H1 (cell line): ENCODE results near the gene LRRFIP1. TPM values are rescaled to one million over a fixed set of nuclear protein-coding genes. Genes with fewer than 3 reads are reported as not detected.

Source experiments
- CTCF ChIA-PET: fragments of 300-600 bp; sonication (Branson Sonifier 250); formaldehyde crosslinking; loops from one replicate; lab custom pipeline; 2021; ENCODE audit not compliant: partially characterized antibody; lab: Charles Lee
- POLR2A ChIA-PET: fragments of 300-600 bp; sonication (Branson Sonifier 250); formaldehyde crosslinking; loops from one replicate; lab custom pipeline; 2021; ENCODE audit warnings: inconsistent platforms; ENCODE audit not compliant: partially characterized antibody; lab: Charles Lee
- DNase-seq, 2 experiments: peaks; one replicate each; pipeline versions ENCODE4 v3.0.0 to v3.0.0-alpha.2; 2010 to 2022; ENCODE audit warnings: low spot score in 2 of 2, low read depth in 1 of 2, mixed read lengths in 1 of 2
- FAIRE-seq: peaks from 2 replicates; lab custom pipeline; 2011; peaks lifted over from hg19 to GRCh38; lab: Jason Lieb, UNC
- H2AFZ ChIP-seq: 2 replicates; pipeline ENCODE4 v1.8.1; 2012; ENCODE audit warnings: low read length, inconsistent platforms
- H2AK5ac ChIP-seq: 2 replicates; pipeline ENCODE4 v1.6.1; 2013; ENCODE audit warnings: low read depth, low read length
- H2BK120ac ChIP-seq: replicated peaks from 2 replicates; pipeline ENCODE3; 2013; ENCODE audit warnings: low read depth, low read length, inconsistent platforms
- H2BK12ac ChIP-seq: 2 replicates; pipeline ENCODE4 v1.6.1; 2013; ENCODE audit warnings: low read depth, low read length
- H2BK15ac ChIP-seq: 2 replicates; pipeline ENCODE4 v1.6.1; 2013; ENCODE audit warnings: low read length
- H2BK20ac ChIP-seq: 2 replicates; pipeline ENCODE4 v1.6.1; 2013; ENCODE audit warnings: low read length
- H2BK5ac ChIP-seq: 2 replicates; pipeline ENCODE4 v1.6.1; 2013; ENCODE audit warnings: low read depth, low read length
- H3K14ac ChIP-seq: 2 replicates; pipeline ENCODE4 v1.6.1; 2013; ENCODE audit warnings: inconsistent platforms; ENCODE audit not compliant: insufficient read length
- H3K18ac ChIP-seq: 2 replicates; pipeline ENCODE4 v1.6.1; 2013; ENCODE audit warnings: low read length; ENCODE audit errors: extremely low read depth
- H3K23ac ChIP-seq: 2 replicates; pipeline ENCODE4 v1.6.1; 2013; ENCODE audit warnings: inconsistent platforms; ENCODE audit not compliant: insufficient read length
- H3K23me2 ChIP-seq: 2 replicates; pipeline ENCODE4 v1.6.1; 2013; ENCODE audit warnings: low read depth, low read length
- H3K27ac ChIP-seq: 2 replicates; pipeline ENCODE4 v1.6.1; 2011; ENCODE audit warnings: low read depth, low read length, inconsistent platforms
- H3K27me3 ChIP-seq, 4 experiments: replicated peaks in 1 of 4; 1 replicate in 1 of 4; 2 replicates in 3 of 4; pipeline versions ENCODE4 v1.6.1 to v1.8.1; 2011 to 2013; ENCODE audit warnings: low read length in 3 of 4, mild to moderate bottlenecking in 3 of 4, inconsistent platforms in 2 of 4, mixed read lengths in 2 of 4, moderate library complexity in 1 of 4; ENCODE audit not compliant: control insufficient read depth in 3 of 4, insufficient read depth in 3 of 4; ENCODE audit errors: extremely low read depth in 1 of 4
- H3K36me3 ChIP-seq, 4 experiments: 2 replicates each; pipeline versions ENCODE4 v1.6.1 to v1.8.1; 2011 to 2013; ENCODE audit warnings: mild to moderate bottlenecking in 4 of 4, low read length in 3 of 4, moderate library complexity in 2 of 4, control low read depth in 1 of 4, inconsistent platforms in 1 of 4; ENCODE audit not compliant: insufficient read depth in 4 of 4, control insufficient read depth in 2 of 4
- H3K4ac ChIP-seq: replicated peaks from 2 replicates; pipeline ENCODE3; 2013; ENCODE audit warnings: low read length, low read depth, mixed read lengths, inconsistent platforms; ENCODE audit not compliant: insufficient read length
- H3K4me1 ChIP-seq, 4 experiments: replicated peaks in 1 of 4; 1 replicate in 1 of 4; 2 replicates in 3 of 4; pipeline versions ENCODE4 v1.6.1 to v1.8.1; 2011 to 2013; ENCODE audit warnings: low read length in 3 of 4, inconsistent platforms in 2 of 4, mixed read lengths in 1 of 4; ENCODE audit not compliant: insufficient read depth in 4 of 4, control insufficient read depth in 3 of 4
- H3K4me2 ChIP-seq, 2 experiments: 2 replicates each; pipeline versions ENCODE4 v1.6.1 to v1.8.1; 2011 to 2013; ENCODE audit warnings: low read depth in 2 of 2, low read length in 2 of 2, control low read depth in 1 of 2, inconsistent platforms in 1 of 2, mild to moderate bottlenecking in 1 of 2; ENCODE audit not compliant: insufficient read depth in 1 of 2
- H3K4me3 ChIP-seq, 4 experiments: fragments of 200-600, 300-600 bp in 1 of 4; sonication (generic), shearing (Covaris generic), sonication (Bioruptor Twin) in 1 of 4; 2 replicates each; pipeline versions ENCODE4 v1.5.1 to v1.8.1; 2011 to 2016; ENCODE audit warnings: low read length in 4 of 4, low read depth in 3 of 4, control low read depth in 2 of 4, inconsistent platforms in 2 of 4, mild to moderate bottlenecking in 2 of 4, mixed read lengths in 1 of 4, moderate library complexity in 1 of 4; ENCODE audit not compliant: insufficient read depth in 2 of 4; ENCODE audit errors: extremely low read depth in 1 of 4
- H3K56ac ChIP-seq: replicated peaks from 2 replicates; pipeline ENCODE3; 2013; ENCODE audit warnings: low read depth, mild to moderate bottlenecking, mixed read lengths, low read length, inconsistent platforms; ENCODE audit not compliant: insufficient read length
- H3K79me1 ChIP-seq: 2 replicates; pipeline ENCODE4 v1.6.1; 2013; ENCODE audit warnings: low read depth, low read length, control low read depth
- H3K79me2 ChIP-seq, 2 experiments: 2 replicates each; pipeline versions ENCODE4 v1.6.1 to v1.8.1; 2012 to 2013; ENCODE audit warnings: low read length in 2 of 2, mild to moderate bottlenecking in 2 of 2, inconsistent platforms in 1 of 2; ENCODE audit not compliant: insufficient read depth in 2 of 2, control insufficient read depth in 1 of 2
- H3K9ac ChIP-seq, 4 experiments: replicated peaks in 1 of 4; 1 replicate in 1 of 4; 2 replicates in 3 of 4; pipeline versions ENCODE4 v1.6.1 to v1.8.1; 2011 to 2013; ENCODE audit warnings: low read depth in 3 of 4, low read length in 3 of 4, control low read depth in 2 of 4, mild to moderate bottlenecking in 2 of 4, moderate library complexity in 2 of 4, inconsistent platforms in 1 of 4; ENCODE audit errors: extremely low read depth in 1 of 4
- H3K9me3 ChIP-seq, 2 experiments: 2 replicates each; pipeline versions ENCODE4 v1.6.1 to v1.8.1; 2012 to 2013; ENCODE audit warnings: mild to moderate bottlenecking in 2 of 2, moderate library complexity in 2 of 2, control low read depth in 1 of 2, inconsistent platforms in 1 of 2, low read depth in 1 of 2, low read length in 1 of 2, mixed read lengths in 1 of 2; ENCODE audit not compliant: insufficient read depth in 2 of 2
- H4K20me1 ChIP-seq, 2 experiments: replicated peaks in 1 of 2; 2 replicates each; pipeline versions ENCODE3 to v1.8.1; 2011 to 2013; ENCODE audit warnings: inconsistent platforms in 2 of 2, low read length in 2 of 2, mild to moderate bottlenecking in 1 of 2; ENCODE audit not compliant: insufficient read depth in 2 of 2, control insufficient read depth in 1 of 2
- H4K5ac ChIP-seq: 2 replicates; pipeline ENCODE4 v1.6.1; 2013; ENCODE audit warnings: low read length, low read depth, mixed read lengths, inconsistent platforms; ENCODE audit not compliant: insufficient read length
- H4K8ac ChIP-seq: 2 replicates; pipeline ENCODE4 v1.8.0; 2013; ENCODE audit warnings: mild to moderate bottlenecking, moderate library complexity, low read length, inconsistent platforms; ENCODE audit not compliant: insufficient read depth; ENCODE audit errors: extremely low read depth
- H4K91ac ChIP-seq: replicated peaks from 2 replicates; pipeline ENCODE3; 2013; ENCODE audit warnings: low read length, mixed read lengths, inconsistent platforms; ENCODE audit not compliant: insufficient read length
- CREB1 ChIP-seq: IDR thresholded peaks from 2 replicates; pipeline ENCODE4 v1.6.1; 2012; ENCODE audit warnings: inconsistent platforms
- EP300 ChIP-seq, 2 experiments: IDR thresholded peaks; 1 replicate in 1 of 2; 2 replicates in 1 of 2; pipeline ENCODE4 v1.6.1; 2011 to 2012; ENCODE audit warnings: low read depth in 2 of 2, low read length in 2 of 2, mild to moderate bottlenecking in 2 of 2, borderline replicate concordance in 1 of 2, inconsistent platforms in 1 of 2, moderate library complexity in 1 of 2
- FOSL1 ChIP-seq: IDR thresholded peaks from 2 replicates; pipeline ENCODE4 v1.6.1; 2011; ENCODE audit warnings: mild to moderate bottlenecking, low read depth, low read length, moderate library complexity; ENCODE audit not compliant: insufficient read depth
- GABPA ChIP-seq: IDR thresholded peaks from 2 replicates; pipeline ENCODE4 v1.6.1; 2011; ENCODE audit warnings: mild to moderate bottlenecking, low read length, moderate library complexity, borderline replicate concordance; ENCODE audit not compliant: insufficient read depth
- KDM5A ChIP-seq: fragments of 200-600 bp; IDR thresholded peaks from 2 replicates; pipeline ENCODE4 v1.7.1; 2012; ENCODE audit warnings: mild to moderate bottlenecking, low read length, inconsistent platforms, mixed read lengths
- NANOG ChIP-seq: IDR thresholded peaks from 2 replicates; pipeline ENCODE4 v1.6.1; 2011; ENCODE audit warnings: low read length, low read depth, mild to moderate bottlenecking, inconsistent platforms; ENCODE audit not compliant: insufficient read depth, poor library complexity, severe bottlenecking
- RBBP5 ChIP-seq: IDR thresholded peaks from 2 replicates; pipeline ENCODE4 v1.7.1; 2012; ENCODE audit warnings: low read depth, mild to moderate bottlenecking, inconsistent platforms, low read length, moderate library complexity, borderline replicate concordance
- RFX5 ChIP-seq: IDR thresholded peaks from 2 replicates; pipeline ENCODE4 v1.6.1; 2011; ENCODE audit warnings: low read depth, low read length, improper control_type of control experiment, borderline replicate concordance
- SIRT6 ChIP-seq: IDR thresholded peaks from one replicate; pipeline ENCODE4 v1.7.1; 2012; ENCODE audit warnings: low read length, inconsistent platforms
- TAF1 ChIP-seq: IDR thresholded peaks from 2 replicates; pipeline ENCODE4 v1.6.1; 2011; ENCODE audit warnings: mild to moderate bottlenecking, low read depth, low read length
- TAF7 ChIP-seq: optimal IDR thresholded peaks from 2 replicates; pipeline ENCODE3; 2011; ENCODE audit warnings: low read depth, mild to moderate bottlenecking, inconsistent platforms, low read length, moderate library complexity, borderline replicate concordance
- WGBS, 2 experiments: shearing (Covaris generic) in 1 of 2; methylation state at CpG; one replicate each; pipeline versions ENCODE4 v1.1.6 to v1.1.7; 2013 to 2015; ENCODE audit warnings: low lambda C conversion rate in 2 of 2, mixed read lengths in 2 of 2, inconsistent platforms in 1 of 2, low coverage in 1 of 2, missing lambda C conversion rate in 1 of 2; ENCODE audit not compliant: insufficient replicate concordance in 2 of 2, insufficient coverage in 1 of 2, insufficient read length in 1 of 2; ENCODE audit errors: extremely low coverage in 1 of 2, missing lambda C conversion rate in 1 of 2; 5-methylcytosine and 5-hydroxymethylcytosine counted together
- polyA plus RNA-seq, 7 experiments: library from polyadenylated mRNA; depleted of rRNA in 3 of 7; stranded (reverse) in 5 of 7; unstranded in 2 of 7; fragments of >200 nt in 5 of 7; fragments of 200-250 nt in 2 of 7; gene quantifications; 1 replicate in 5 of 7; 2 replicates in 1 of 7; 4 replicates in 1 of 7; pipeline versions ENCODE4 v1.2.1 to v1.2.3, GENCODE V29; 2011 to 2013; ENCODE audit warnings: missing spikeins in 2 of 7, mixed read lengths in 2 of 7
- total RNA-seq: library from RNA; stranded (reverse); fragmentation: NEBNext Ultra II Directional; extraction: Animal tissue kit (Norgen Biotek cat#: 25700); gene quantifications from 2 replicates; pipeline ENCODE4 v1.2.1, GENCODE V29; 2021
- TF ChIP-seq, protein P1 (sequence below): IDR thresholded peaks from 2 replicates; pipeline ENCODE4 v1.6.1; 2011; ENCODE audit warnings: low read depth, mild to moderate bottlenecking, low read length; ENCODE audit not compliant: insufficient read depth

LRRFIP1 gene
- total and polyA plus RNA-seq, 2 of the 8 experiments (the other 6 are each of a cell fraction or from before 2014, with no cell fraction given), result 12.1 to 75.8 TPM

DNA sequence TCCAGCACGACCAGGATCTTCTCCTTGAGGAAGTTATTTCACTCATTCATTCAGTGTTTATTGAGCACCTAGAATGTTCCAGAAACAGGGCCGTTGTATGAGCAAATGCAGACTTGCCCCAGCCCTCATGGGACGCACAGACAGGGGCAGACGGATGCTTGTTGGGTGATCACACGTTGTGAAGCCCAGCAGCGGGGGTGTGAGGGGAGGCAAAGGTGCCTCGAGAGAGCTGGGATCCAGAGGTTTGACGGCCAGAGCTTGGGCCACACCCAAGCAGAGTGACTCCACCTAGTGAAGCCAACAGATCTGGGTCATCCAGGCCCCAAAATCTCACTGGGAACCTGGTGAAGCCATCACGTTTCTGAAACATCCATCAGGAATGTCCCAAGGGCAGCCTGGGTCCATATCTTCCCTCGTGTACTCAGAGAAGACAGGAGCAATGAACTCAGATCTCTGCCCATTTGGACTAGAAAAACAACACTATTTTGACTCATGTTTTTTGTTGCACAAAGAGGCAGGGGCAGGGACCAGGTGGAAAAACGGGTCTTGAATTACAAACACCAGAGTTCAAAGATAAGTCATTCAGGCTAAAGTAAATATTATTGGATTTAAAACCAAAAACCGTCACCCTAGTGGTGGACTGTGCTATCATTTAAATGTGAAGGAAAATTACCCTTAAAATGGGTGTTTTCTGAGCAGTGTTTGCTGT is 116.3 kb downstream of the LRRFIP1 start:
- Histone ChIP-seq H3K4ac (no peak overlapping the region), H3K4me1 (peaks cover 0 to 10% (median 5%) of the 10 kb centered on the region in 4 experiments; a peak in 4 of 7 replicates), H3K36me3 (peaks cover 0 to under 1% (median 0%) of the 10 kb centered on the region in 4 experiments; a peak in 2 of 8 replicates), H2BK12ac (no peak overlapping the region), H3K79me2 (peaks cover 0 to 21% of the 10 kb centered on the region in 2 experiments; a peak in 1 of 4 replicates), H2BK20ac (no peak overlapping the region), H4K20me1 (peaks cover 4 to 8% of the 10 kb centered on the region in 2 experiments), H3K14ac (no peak overlapping the region), H4K5ac (no peak overlapping the region), H3K18ac (no peak overlapping the region), H3K4me2 (no peak overlapping the region), H3K27ac (no peak overlapping the region), H4K8ac (no peak overlapping the region), H3K56ac (no peak overlapping the region), H2AFZ (no peak overlapping the region), H2BK15ac (no peak overlapping the region), H3K4me3 (no peak overlapping the region), H2BK5ac (no peak overlapping the region), H3K9ac (no peak overlapping the region), H3K27me3 (no peaks in the 10 kb centered on the region), H2AK5ac (no peak overlapping the region), H4K91ac (no peak overlapping the region), H3K23ac (no peak overlapping the region), H3K23me2 (no peaks in the 10 kb centered on the region), H3K79me1 (peaks cover 9% of the 10 kb centered on the region), H3K9me3 (no peaks in the 10 kb centered on the region), H2BK120ac (no peak overlapping the region)
- ChIA-PET POLR2A (interaction anchor here (1.3 to 1.5 kb wide), 2 partner anchors 10 to 17 kb away, joined by 3 read pairs; no protein-coding TSS in a partner anchor), CTCF (interaction anchor here (1.0 to 8.1 kb wide), 16 partner anchors 11 to 231 kb away, joined by 3 to 130 read pairs (median 5); no protein-coding TSS in a partner anchor)
- no peak for DNase-seq
- WGBS, 2 experiments, result 76% methylated on average over 12 of the region's 12 CpGs; no CpG with 5 or more reads in 1 of the 2 experiments
- FAIRE-seq, result no peak
- TF ChIP-seq SIRT6 (no peak), RFX5 (no peak), TAF1 (no peak), RBBP5 (no peak), FOSL1 (no peak), CREB1 (no peak), KDM5A (no peak), EP300 (IDR thresholded peaks at IDR 0.05; ENCODE audit: borderline replicate concordance in 1 of 2, low read depth in 2 of 2, low read length in 2 of 2) (no peak), NANOG (no peak), GABPA (no peak), TAF7 (no peak)
- TF ChIP-seq, protein P1, sequence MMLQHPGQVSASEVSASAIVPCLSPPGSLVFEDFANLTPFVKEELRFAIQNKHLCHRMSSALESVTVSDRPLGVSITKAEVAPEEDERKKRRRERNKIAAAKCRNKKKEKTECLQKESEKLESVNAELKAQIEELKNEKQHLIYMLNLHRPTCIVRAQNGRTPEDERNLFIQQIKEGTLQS, result no peak
